ENCODE results near the gene RTP5.

The RTP5 gene

GRCh38 chr2:241858206-241859016, 11.1 kb upstream of the RTP5 start, which contains the start of gene PDCD1:
Gene PDCD1, minus strand, starts transcription at chr2:241858894. Its CDS starts 56 bp downstream, at chr2:241858838.
- no peaks in the 10 kb centered on the region for H3K79me2 ChIP-seq (ENCODE audit: control insufficient read depth, low read length)
- peaks cover 6% of the 10 kb centered on the region; the same call in 1 of the 2 replicates for H3K27me3 ChIP-seq (ENCODE audit: control insufficient read depth, low read length)
- H4K20me1 ChIP-seq (ENCODE audit: control insufficient read depth, insufficient read depth, low read depth, low read length) = no peaks in the 10 kb centered on the region
- H3K9me3 ChIP-seq (ENCODE audit: control insufficient read depth, insufficient read depth, low read length) = no peaks in the 10 kb centered on the region
- TF ChIP-seq EZH2phosphoT487 (IDR thresholded peaks at IDR 0.05; ENCODE audit: borderline replicate concordance, low read length) (no peak), CTCF (IDR thresholded peaks at IDR 0.05; ENCODE audit: low read depth, low read length, poor library complexity, severe bottlenecking) (no peak)
- H3K4me3 ChIP-seq (ENCODE audit: low read length) = peak within 1 kb of the TSS; percentile 40
- H3K4me2 ChIP-seq (ENCODE audit: low read length) = peak within 1 kb of the TSS; percentile 61
- H3K9me2 ChIP-seq (replicated peaks; ENCODE audit: control insufficient read depth, low read length) = no peaks in the 10 kb centered on the region
- H3K27ac ChIP-seq (ENCODE audit: low read depth, low read length) = peak within 1 kb of the TSS; percentile 28
- H3K4me1 ChIP-seq (ENCODE audit: control insufficient read depth, low read length) = peaks cover 25% of the 10 kb centered on the region
- H3K36me3 ChIP-seq (ENCODE audit: control insufficient read depth, low read length) = no peaks in the 10 kb centered on the region
- H3F3A ChIP-seq (ENCODE audit: control insufficient read depth, insufficient read depth) = no peaks in the 10 kb centered on the region

GRCh38 chr2:241859017-241859435, 10.5 kb upstream of the RTP5 start:
- TF ChIP-seq EZH2phosphoT487 (IDR thresholded peaks at IDR 0.05; ENCODE audit: borderline replicate concordance, low read length) = no peak
- no peak for TF ChIP-seq CTCF (IDR thresholded peaks at IDR 0.05; ENCODE audit: low read depth, low read length, poor library complexity, severe bottlenecking)
- H3K27ac ChIP-seq (ENCODE audit: low read depth, low read length) = no peak overlapping the region
- H3K4me1 ChIP-seq (ENCODE audit: control insufficient read depth, low read length) = peaks cover 25% of the 10 kb centered on the region
- H3K4me3 ChIP-seq (ENCODE audit: low read length) = peak overlapping the region; percentile 40
- no peaks in the 10 kb centered on the region for H3K79me2 ChIP-seq (ENCODE audit: control insufficient read depth, low read length)
- H4K20me1 ChIP-seq (ENCODE audit: control insufficient read depth, insufficient read depth, low read depth, low read length) = no peaks in the 10 kb centered on the region
- H3K36me3 ChIP-seq (ENCODE audit: control insufficient read depth, low read length) = no peaks in the 10 kb centered on the region
- H3K4me2 ChIP-seq (ENCODE audit: low read length) = peak overlapping the region; percentile 61
- no peaks in the 10 kb centered on the region for H3F3A ChIP-seq (ENCODE audit: control insufficient read depth, insufficient read depth)
- 0 out of 2 replicates have a peak, but pooled peaks cover under 1% of the 10 kb centered on the region for H3K9me3 ChIP-seq (ENCODE audit: control insufficient read depth, insufficient read depth, low read length)
- peaks cover 6% of the 10 kb centered on the region; the same call in 1 of the 2 replicates for H3K27me3 ChIP-seq (ENCODE audit: control insufficient read depth, low read length)
- H3K9me2 ChIP-seq (replicated peaks; ENCODE audit: control insufficient read depth, low read length) = no peaks in the 10 kb centered on the region

GRCh38 chr2:241859436-241860183, 9.9 kb upstream of the RTP5 start:
- Histone ChIP-seq H3K4me2 (ENCODE audit: low read length) (peak overlapping the region; percentile 61), H3K27ac (ENCODE audit: low read depth, low read length) (peak overlapping the region; percentile 28)
- TF ChIP-seq EZH2phosphoT487 (IDR thresholded peaks at IDR 0.05; ENCODE audit: borderline replicate concordance, low read length) = no peak
- TF ChIP-seq CTCF (IDR thresholded peaks at IDR 0.05; ENCODE audit: low read depth, low read length, poor library complexity, severe bottlenecking) = peak; percentile 41

More at GRCh38 chr2:241859436-241860183, 9.9 kb upstream of the RTP5 start:
- no peaks in the 10 kb centered on the region for H3K9me2 ChIP-seq (replicated peaks; ENCODE audit: control insufficient read depth, low read length)
- H3K4me3 ChIP-seq (ENCODE audit: low read length) = peak overlapping the region; percentile 40
- H3K79me2 ChIP-seq (ENCODE audit: control insufficient read depth, low read length) = no peaks in the 10 kb centered on the region
- H3F3A ChIP-seq (ENCODE audit: control insufficient read depth, insufficient read depth) = peaks cover 2% of the 10 kb centered on the region
- peaks cover 25% of the 10 kb centered on the region for H3K4me1 ChIP-seq (ENCODE audit: control insufficient read depth, low read length)
- peaks cover 6% of the 10 kb centered on the region; the same call in 1 of the 2 replicates for H3K9me3 ChIP-seq (ENCODE audit: control insufficient read depth, insufficient read depth, low read length)
- peaks cover 6% of the 10 kb centered on the region; the same call in 1 of the 2 replicates for H3K27me3 ChIP-seq (ENCODE audit: control insufficient read depth, low read length)
- H4K20me1 ChIP-seq (ENCODE audit: control insufficient read depth, insufficient read depth, low read depth, low read length) = no peaks in the 10 kb centered on the region
- H3K36me3 ChIP-seq (ENCODE audit: control insufficient read depth, low read length) = no peaks in the 10 kb centered on the region
